CD14-positive monocyte (primary cell): Measurements from ENCODE around the gene TAOK1. TPM values are rescaled to one million over a fixed set of nuclear protein-coding genes. Genes with fewer than 3 reads are reported as not detected.
"Not testable (repeated sequence)": the region's sequence is repeated elsewhere in the genome, so short reads cannot be mapped to it uniquely, and the experiment has no call there.

Experiments
- DNase-seq, 3 donors: peaks; one replicate each; pipeline ENCODE4 v3.0.0-alpha.2; 2011 to 2022
- H2AFZ ChIP-seq: 2 replicates; pipeline ENCODE4 v1.6.0; 2012; ENCODE audit warnings: mild to moderate bottlenecking, low read depth, low read length, inconsistent platforms; ENCODE audit not compliant: insufficient read depth, poor library complexity, severe bottlenecking
- H3K27ac ChIP-seq, 2 donors: 1 replicate in 1 of 2; 2 replicates in 1 of 2; pipeline ENCODE4 v1.5.1; 2012 to 2013; ENCODE audit warnings: low read length in 2 of 2, control low read depth in 1 of 2, inconsistent platforms in 1 of 2, low read depth in 1 of 2, mild to moderate bottlenecking in 1 of 2
- H3K27me3 ChIP-seq, 2 donors: one replicate each; pipeline versions ENCODE4 v1.6.0 to v1.6.1; 2011 to 2013; ENCODE audit warnings: low read length in 2 of 2; ENCODE audit not compliant: control insufficient read depth in 2 of 2, insufficient read depth in 2 of 2
- H3K36me3 ChIP-seq, 2 donors: replicated peaks in 1 of 2; 1 replicate in 1 of 2; 2 replicates in 1 of 2; pipeline versions ENCODE4 v1.5.1 to v1.6.1; 2012 to 2013; ENCODE audit warnings: low read length in 2 of 2, control low read depth in 1 of 2, inconsistent platforms in 1 of 2, mild to moderate bottlenecking in 1 of 2; ENCODE audit not compliant: insufficient read depth in 2 of 2, control insufficient read depth in 1 of 2
- H3K4me1 ChIP-seq, 2 donors: 1 replicate in 1 of 2; 2 replicates in 1 of 2; pipeline versions ENCODE4 v1.5.1 to v1.6.1; 2012 to 2013; ENCODE audit warnings: low read length in 2 of 2, control low read depth in 1 of 2, inconsistent platforms in 1 of 2, mild to moderate bottlenecking in 1 of 2, moderate library complexity in 1 of 2; ENCODE audit not compliant: insufficient read depth in 2 of 2, control insufficient read depth in 1 of 2
- H3K4me2 ChIP-seq: replicated peaks from 2 replicates; pipeline ENCODE3; 2012; ENCODE audit warnings: low read length, moderate library complexity, mild to moderate bottlenecking; ENCODE audit not compliant: poor library complexity, severe bottlenecking; ENCODE audit errors: extremely low read depth
- H3K4me3 ChIP-seq, 3 experiments: fragments of 200-600 bp in 1 of 3; sonication (generic) in 1 of 3; replicated peaks in 1 of 3; 1 replicate in 2 of 3; 2 replicates in 1 of 3; pipeline ENCODE4 v1.5.1; 2011 to 2013; ENCODE audit warnings: low read length in 3 of 3, mild to moderate bottlenecking in 3 of 3, control low read depth in 2 of 3, low read depth in 2 of 3, inconsistent platforms in 1 of 3, moderate library complexity in 1 of 3
- H3K79me2 ChIP-seq: 2 replicates; pipeline ENCODE4 v1.6.0; 2012; ENCODE audit warnings: mild to moderate bottlenecking, control low read depth, inconsistent platforms, low read length, moderate library complexity; ENCODE audit not compliant: insufficient read depth
- H3K9ac ChIP-seq: 2 replicates; pipeline ENCODE4 v1.6.0; 2017; ENCODE audit warnings: low read length, mild to moderate bottlenecking; ENCODE audit not compliant: insufficient read depth, poor library complexity, severe bottlenecking
- H3K9me3 ChIP-seq, 2 donors: replicated peaks in 1 of 2; 1 replicate in 1 of 2; 2 replicates in 1 of 2; pipeline versions ENCODE4 v1.5.1 to v1.6.1; 2012 to 2013; ENCODE audit warnings: low read length in 2 of 2, control low read depth in 1 of 2; ENCODE audit not compliant: control insufficient read depth in 1 of 2, insufficient read depth in 1 of 2
- H4K20me1 ChIP-seq: 2 replicates; pipeline ENCODE4 v1.6.0; 2012; ENCODE audit warnings: mild to moderate bottlenecking, low read length, control low read depth, moderate library complexity; ENCODE audit not compliant: insufficient read depth
- H3K27ac Mint-ChIP-seq, 7 donors: one replicate each; pipeline ENCODE4 v1.8.0; 2020; ENCODE audit warnings: mild to moderate bottlenecking in 7 of 7, mixed read lengths in 7 of 7, moderate library complexity in 6 of 7, inconsistent platforms in 2 of 7
- H3K27me3 Mint-ChIP-seq, 3 donors: one replicate each; pipeline ENCODE4 v1.8.0; 2021 to 2022; ENCODE audit warnings: low read depth in 3 of 3, mild to moderate bottlenecking in 3 of 3, mixed read lengths in 3 of 3, moderate library complexity in 3 of 3, inconsistent platforms in 1 of 3
- H3K36me3 Mint-ChIP-seq, 2 donors: one replicate each; pipeline ENCODE4 v1.8.0; 2020; ENCODE audit warnings: mixed read lengths in 2 of 2, inconsistent platforms in 1 of 2, mild to moderate bottlenecking in 1 of 2
- H3K4me1 Mint-ChIP-seq: one replicate; pipeline ENCODE4 v1.8.0; 2020; ENCODE audit warnings: mild to moderate bottlenecking, mixed read lengths
- H3K4me3 Mint-ChIP-seq, 2 donors: one replicate each; pipeline ENCODE4 v1.8.0; 2020; ENCODE audit warnings: mild to moderate bottlenecking in 2 of 2, mixed read lengths in 2 of 2, moderate library complexity in 1 of 2
- H3K9me3 Mint-ChIP-seq, 7 donors: one replicate each; pipeline ENCODE4 v1.8.0; 2020 to 2022; ENCODE audit warnings: mixed read lengths in 7 of 7, mild to moderate bottlenecking in 6 of 7, moderate library complexity in 6 of 7, inconsistent platforms in 2 of 7
- WGBS: methylation state at CpG from one replicate; pipeline ENCODE4 v1.1.5; 2013; ENCODE audit warnings: missing lambda C conversion rate; ENCODE audit not compliant: insufficient coverage; 5-methylcytosine and 5-hydroxymethylcytosine counted together
- intact Hi-C, 2 donors: fragments of 100-400 bp; cut with micrococcal nuclease; formaldehyde crosslinking; loops; one replicate each; pipeline versions ENCODE4 v1.15.0 to v1.15.1; 2023
- polyA plus RNA-seq, 3 donors: library from polyadenylated mRNA; depleted of rRNA in 1 of 3; unstranded in 2 of 3; stranded (reverse) in 1 of 3; fragments of 300-500 nt in 2 of 3; fragments of >200 nt in 1 of 3; fragmentation: Illumina TruSeq in 2 of 3; gene quantifications; 1 replicate in 2 of 3; 2 replicates in 1 of 3; pipeline ENCODE4 v1.2.3, GENCODE V29; 2012 to 2021
- TF ChIP-seq, protein P1 (sequence below): fragments of 200-600 bp; IDR thresholded peaks from one replicate; pipeline ENCODE4 v1.8.0; 2022; ENCODE audit warnings: antibody characterized with exemption, mild to moderate bottlenecking

The TAOK1 gene
- polyA plus RNA-seq, 3 donors, result 2.4 to 13.9 (median 4.8) TPM

DNA sequence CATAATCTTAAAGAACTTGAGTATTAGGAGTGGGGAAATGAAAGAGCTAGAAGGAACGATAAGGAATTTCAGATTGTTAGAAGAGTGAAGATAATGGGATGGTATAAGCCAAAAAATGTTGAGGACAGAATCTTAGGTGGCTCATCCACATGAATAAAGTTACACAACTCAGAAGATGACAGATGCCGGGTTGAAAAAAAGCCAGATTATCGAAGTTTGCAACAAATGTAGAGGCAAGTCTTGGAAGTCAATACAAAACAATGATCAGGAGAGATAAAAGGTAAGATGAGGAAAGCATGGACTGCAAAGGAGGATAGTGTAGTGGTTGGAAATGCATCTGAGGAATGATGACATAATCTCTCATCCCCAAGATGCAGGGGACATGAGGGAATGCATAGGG lies 45.1 kb upstream of the TAOK1 start:
- H3K9me3 ChIP-seq, result no peaks in the 10 kb centered on the region
- H2AFZ ChIP-seq, result no peak overlapping the region
- intact Hi-C loops, result no loop called here
- no peak overlapping the region for H3K27ac ChIP-seq
- peaks cover 2 to 7% (median 4%) of the 10 kb centered on the region in 3 donors for H3K27me3 Mint-ChIP-seq
- no peak overlapping the region for H3K4me2 ChIP-seq
- no peak overlapping the region for H3K27ac Mint-ChIP-seq
- H3K79me2 ChIP-seq, result no peaks in the 10 kb centered on the region
- 83% methylated on average over 1 of the region's 3 CpGs for WGBS
- peaks cover 10 to 20% of the 10 kb centered on the region in 2 donors for H3K4me1 ChIP-seq
- no peak overlapping the region for H3K4me3 Mint-ChIP-seq
- TF ChIP-seq, protein P1, sequence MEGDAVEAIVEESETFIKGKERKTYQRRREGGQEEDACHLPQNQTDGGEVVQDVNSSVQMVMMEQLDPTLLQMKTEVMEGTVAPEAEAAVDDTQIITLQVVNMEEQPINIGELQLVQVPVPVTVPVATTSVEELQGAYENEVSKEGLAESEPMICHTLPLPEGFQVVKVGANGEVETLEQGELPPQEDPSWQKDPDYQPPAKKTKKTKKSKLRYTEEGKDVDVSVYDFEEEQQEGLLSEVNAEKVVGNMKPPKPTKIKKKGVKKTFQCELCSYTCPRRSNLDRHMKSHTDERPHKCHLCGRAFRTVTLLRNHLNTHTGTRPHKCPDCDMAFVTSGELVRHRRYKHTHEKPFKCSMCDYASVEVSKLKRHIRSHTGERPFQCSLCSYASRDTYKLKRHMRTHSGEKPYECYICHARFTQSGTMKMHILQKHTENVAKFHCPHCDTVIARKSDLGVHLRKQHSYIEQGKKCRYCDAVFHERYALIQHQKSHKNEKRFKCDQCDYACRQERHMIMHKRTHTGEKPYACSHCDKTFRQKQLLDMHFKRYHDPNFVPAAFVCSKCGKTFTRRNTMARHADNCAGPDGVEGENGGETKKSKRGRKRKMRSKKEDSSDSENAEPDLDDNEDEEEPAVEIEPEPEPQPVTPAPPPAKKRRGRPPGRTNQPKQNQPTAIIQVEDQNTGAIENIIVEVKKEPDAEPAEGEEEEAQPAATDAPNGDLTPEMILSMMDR, result no peak
- no peaks in the 10 kb centered on the region for H4K20me1 ChIP-seq
- peaks cover 0 to 7% (median 0%) of the 10 kb centered on the region in 7 donors for H3K9me3 Mint-ChIP-seq
- no peaks in the 10 kb centered on the region for H3K36me3 ChIP-seq
- H3K27me3 ChIP-seq, result no peaks in the 10 kb centered on the region
- no peak for DNase-seq
- H3K9ac ChIP-seq, result no peak overlapping the region
- H3K36me3 Mint-ChIP-seq, result no peaks in the 10 kb centered on the region
- H3K4me3 ChIP-seq, result no peak overlapping the region
- peaks cover 28% of the 10 kb centered on the region for H3K4me1 Mint-ChIP-seq

DNA sequence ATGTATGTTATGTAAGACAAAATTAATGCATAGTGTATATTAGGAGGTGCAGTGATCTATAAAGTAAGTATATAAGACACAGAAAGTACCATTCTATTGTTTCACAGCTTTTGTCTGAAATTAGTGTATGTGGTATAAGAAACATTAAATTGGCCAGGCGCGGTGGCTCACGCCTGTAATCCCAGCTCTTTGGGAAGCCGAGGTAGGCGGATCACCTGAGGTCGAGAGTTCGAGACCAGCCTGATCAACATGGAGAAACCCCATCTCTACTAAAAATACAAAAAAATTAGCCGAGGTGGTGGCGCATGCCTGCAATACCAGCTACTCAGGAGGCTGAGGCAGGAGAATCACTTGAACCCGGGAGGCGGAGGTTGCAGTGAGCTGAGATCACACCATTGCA lies 44.7 kb upstream of the TAOK1 start:
- H3K4me1 Mint-ChIP-seq, result peaks cover 28% of the 10 kb centered on the region
- H3K27ac ChIP-seq, H3K9me3 ChIP-seq, H3K79me2 ChIP-seq, H2AFZ ChIP-seq, H3K4me2 ChIP-seq, DNase-seq, H3K9me3 Mint-ChIP-seq, intact Hi-C loops, H3K27ac Mint-ChIP-seq, H3K27me3 Mint-ChIP-seq, H3K36me3 ChIP-seq, H3K9ac ChIP-seq, H4K20me1 ChIP-seq, H3K4me3 ChIP-seq, H3K36me3 Mint-ChIP-seq, H3K4me3 Mint-ChIP-seq, H3K27me3 ChIP-seq: not testable (repeated sequence)
- peaks cover 10 to 20% of the 10 kb centered on the region in 2 donors for H3K4me1 ChIP-seq
- 95% methylated on average over 7 of the region's 11 CpGs for whole genome bisulfite sequencing
